Memory B cell (primary cell): ENCODE data around the gene FILIP1L.

Source experiments
- ATAC-seq: fragments of 150-1000 bp; cut with Tn5 transposase; 2 replicates; pipeline ENCODE4 v1.10.0; 2021; ENCODE audit warnings: low read depth, mild to moderate bottlenecking, moderate library complexity
- DNase-seq, 2 donors: peaks; one replicate each; pipeline ENCODE4 v3.0.0; 2022; ENCODE audit warnings: low spot score in 2 of 2
- H3K27ac Mint-ChIP-seq: one replicate; pipeline ENCODE4 v1.8.0; 2022; ENCODE audit warnings: mild to moderate bottlenecking, moderate library complexity, mixed read lengths
- H3K27me3 Mint-ChIP-seq: one replicate; pipeline ENCODE4 v1.8.0; 2022; ENCODE audit warnings: mixed read lengths
- H3K36me3 Mint-ChIP-seq: one replicate; pipeline ENCODE4 v1.8.0; 2022; ENCODE audit warnings: mild to moderate bottlenecking, mixed read lengths
- H3K4me1 Mint-ChIP-seq: one replicate; pipeline ENCODE4 v1.8.0; 2022; ENCODE audit warnings: mixed read lengths
- H3K4me3 Mint-ChIP-seq: one replicate; pipeline ENCODE4 v1.8.0; 2022; ENCODE audit warnings: mild to moderate bottlenecking, moderate library complexity, mixed read lengths
- H3K9me3 Mint-ChIP-seq: one replicate; pipeline ENCODE4 v1.8.0; 2022; ENCODE audit warnings: mixed read lengths

FILIP1L gene

DNA sequence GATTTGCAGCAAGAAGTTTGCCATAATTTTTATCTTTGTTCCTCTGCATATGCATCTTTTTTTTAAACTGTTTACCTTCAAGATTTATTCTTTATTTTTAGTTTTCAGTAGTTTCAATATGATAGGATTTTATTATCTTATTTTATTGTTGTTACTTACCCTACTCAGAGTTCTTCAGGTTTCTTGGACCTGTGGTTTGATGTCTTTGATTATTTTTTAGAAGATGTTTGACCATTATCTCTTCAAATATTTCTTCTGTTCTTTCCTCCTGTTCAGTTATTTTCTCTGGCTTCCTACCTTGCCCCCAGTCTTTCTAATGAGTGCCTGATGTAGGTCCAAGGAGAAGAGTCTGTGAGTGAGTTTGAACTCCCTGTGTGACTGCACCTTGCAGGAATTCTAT lies 137.7 kb downstream of the FILIP1L start:
- DNase-seq (no peak), ATAC-seq (no peak)
- peaks cover 10% of the 10 kb centered on the region for H3K4me1 Mint-ChIP-seq
- H3K27ac Mint-ChIP-seq: no peak overlapping the region
- peaks cover 2% of the 10 kb centered on the region for H3K9me3 Mint-ChIP-seq
- H3K4me3 Mint-ChIP-seq: no peak overlapping the region
- H3K36me3 Mint-ChIP-seq: peaks cover 7% of the 10 kb centered on the region
- no peaks in the 10 kb centered on the region for H3K27me3 Mint-ChIP-seq

DNA sequence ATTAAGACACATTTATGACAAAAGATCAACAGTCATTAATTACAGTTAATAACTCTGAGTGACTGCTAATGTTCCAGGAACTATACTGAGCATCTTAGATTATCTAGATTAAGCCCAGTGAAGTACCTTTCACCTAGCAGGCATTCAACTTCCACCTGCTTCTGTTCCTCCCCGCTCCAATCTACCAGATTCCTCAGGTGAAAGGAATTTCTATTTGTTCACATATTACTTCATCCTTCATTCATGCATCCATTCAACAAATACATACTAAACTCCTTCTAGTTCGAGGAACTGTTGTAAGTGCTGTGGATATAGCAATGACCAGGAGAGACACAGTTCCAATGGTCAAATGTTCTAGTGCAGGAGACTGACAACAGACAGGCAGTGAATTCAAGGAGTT lies 139.3 kb downstream of the FILIP1L start:
- peaks cover 2% of the 10 kb centered on the region for H3K9me3 Mint-ChIP-seq
- H3K4me1 Mint-ChIP-seq: peaks cover 7% of the 10 kb centered on the region
- H3K36me3 Mint-ChIP-seq: peaks cover 7% of the 10 kb centered on the region
- no peaks in the 10 kb centered on the region for H3K27me3 Mint-ChIP-seq
- DNase-seq (no peak), ATAC-seq (no peak)
- no peak overlapping the region for H3K4me3 Mint-ChIP-seq
- no peak overlapping the region for H3K27ac Mint-ChIP-seq

DNA sequence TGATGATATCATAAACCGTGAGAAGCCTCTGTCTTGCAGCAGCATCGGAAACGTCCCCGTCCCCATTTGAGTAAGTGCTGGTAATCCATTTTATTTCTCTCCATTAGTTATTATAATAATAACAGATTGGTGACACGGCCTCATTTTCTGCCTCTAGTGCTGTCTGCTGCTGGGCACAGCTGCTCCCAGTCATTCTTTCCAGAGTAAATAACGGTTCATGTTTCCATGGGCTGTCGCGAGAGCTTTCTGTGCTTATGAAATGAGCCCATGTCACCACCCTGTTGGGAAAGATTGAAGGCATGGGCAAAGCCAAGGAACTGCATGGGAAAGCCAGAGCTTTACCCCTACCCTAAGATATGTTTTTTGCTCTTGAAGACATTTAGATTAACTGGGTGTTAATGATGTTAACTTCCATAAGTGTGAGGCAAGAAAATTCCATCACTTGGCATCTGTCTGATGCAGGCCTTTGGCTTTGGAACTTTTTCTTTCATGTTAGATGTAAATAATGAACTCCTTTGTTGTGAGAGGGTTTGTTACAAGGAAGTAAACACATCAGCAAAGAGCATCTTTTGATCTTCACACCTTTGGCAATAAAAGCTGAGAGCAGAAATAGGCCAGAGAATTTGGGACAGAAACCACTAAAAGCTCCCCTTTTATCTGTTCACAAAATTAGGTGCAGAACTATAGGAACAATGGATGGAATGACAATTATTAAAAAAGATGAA lies 141.8 kb downstream of the FILIP1L start:
- DNase-seq (no peak), ATAC-seq (no peak)
- Mint-ChIP-seq H3K36me3 (peaks cover 13% of the 10 kb centered on the region), H3K9me3 (peaks cover 2% of the 10 kb centered on the region), H3K4me1 (peaks cover 8% of the 10 kb centered on the region), H3K27ac (no peak overlapping the region), H3K27me3 (no peaks in the 10 kb centered on the region), H3K4me3 (no peak overlapping the region)

DNA sequence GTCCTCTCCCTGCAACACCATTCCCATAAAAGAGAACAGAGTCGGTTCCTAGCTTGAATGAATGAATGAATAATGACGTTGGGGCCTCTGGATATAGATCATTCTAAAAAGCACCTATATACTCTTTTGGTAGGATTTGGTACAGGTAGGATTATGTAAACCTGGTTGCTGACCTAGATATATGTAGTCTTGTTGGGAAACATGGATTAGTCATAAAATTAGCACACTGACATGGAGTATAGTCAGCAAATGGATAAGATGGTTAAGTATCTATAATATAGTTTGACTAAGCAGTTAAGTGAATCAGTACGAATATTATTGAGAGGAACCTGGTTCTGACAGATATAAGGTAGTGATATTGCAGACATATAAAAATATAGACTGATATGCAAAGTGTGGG lies 142.5 kb downstream of the FILIP1L start:
- H3K9me3 Mint-ChIP-seq: no peaks in the 10 kb centered on the region
- peaks cover 11% of the 10 kb centered on the region for H3K36me3 Mint-ChIP-seq
- no peak overlapping the region for H3K4me3 Mint-ChIP-seq
- H3K27ac Mint-ChIP-seq: no peak overlapping the region
- ATAC-seq: no peak
- H3K27me3 Mint-ChIP-seq: no peaks in the 10 kb centered on the region
- DNase-seq: no peak
- H3K4me1 Mint-ChIP-seq: peaks cover 8% of the 10 kb centered on the region

DNA sequence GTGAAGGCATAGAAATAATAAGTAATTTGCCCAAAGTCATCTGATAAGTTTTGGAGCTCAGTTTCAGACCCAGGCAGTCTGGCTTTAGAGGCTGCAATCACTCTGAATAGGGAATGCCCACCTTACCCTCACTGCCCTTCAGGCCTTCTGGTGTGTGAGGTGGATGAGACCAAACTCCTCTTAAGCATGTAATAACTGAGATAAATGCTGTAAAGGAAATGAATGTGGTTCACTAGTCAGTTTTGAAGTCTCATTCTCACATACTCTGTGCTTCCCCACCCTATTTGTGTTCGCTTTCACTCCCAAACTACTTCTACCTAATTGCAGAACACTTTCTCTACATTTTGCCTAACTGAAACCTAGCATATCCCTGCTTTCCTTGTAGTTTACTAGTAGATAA lies 144.1 kb downstream of the FILIP1L start:
- no peak for DNase-seq
- no peaks in the 10 kb centered on the region for H3K9me3 Mint-ChIP-seq
- H3K27ac Mint-ChIP-seq: no peak overlapping the region
- H3K4me1 Mint-ChIP-seq: peaks cover 8% of the 10 kb centered on the region
- no peak overlapping the region for H3K4me3 Mint-ChIP-seq
- no peaks in the 10 kb centered on the region for H3K27me3 Mint-ChIP-seq
- ATAC-seq: no peak
- H3K36me3 Mint-ChIP-seq: peaks cover 8% of the 10 kb centered on the region

DNA sequence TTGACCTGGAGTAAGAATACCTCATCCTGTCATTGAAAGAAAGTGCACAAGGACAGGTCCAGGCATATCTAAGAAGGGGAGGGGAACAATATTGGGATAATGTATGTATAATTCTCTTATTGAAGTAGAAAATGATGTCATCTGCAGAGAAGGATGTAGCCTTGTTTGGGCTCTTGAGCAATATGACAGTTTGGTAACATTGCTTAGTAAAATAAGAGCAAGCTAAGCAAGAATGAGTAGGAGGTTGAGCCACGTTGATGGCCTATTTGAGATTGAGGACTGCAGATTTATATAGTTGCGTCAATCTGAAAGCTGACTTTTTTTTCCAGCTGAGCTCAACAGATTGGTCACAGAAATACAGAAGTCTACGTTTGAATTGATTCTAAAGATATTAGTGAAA lies 145.2 kb downstream of the FILIP1L start:
- no peaks in the 10 kb centered on the region for H3K9me3 Mint-ChIP-seq
- H3K36me3 Mint-ChIP-seq: peaks cover 9% of the 10 kb centered on the region
- ATAC-seq: no peak
- H3K27ac Mint-ChIP-seq: no peak overlapping the region
- DNase-seq: no peak
- no peaks in the 10 kb centered on the region for H3K27me3 Mint-ChIP-seq
- H3K4me1 Mint-ChIP-seq: peaks cover 8% of the 10 kb centered on the region
- no peak overlapping the region for H3K4me3 Mint-ChIP-seq

DNA sequence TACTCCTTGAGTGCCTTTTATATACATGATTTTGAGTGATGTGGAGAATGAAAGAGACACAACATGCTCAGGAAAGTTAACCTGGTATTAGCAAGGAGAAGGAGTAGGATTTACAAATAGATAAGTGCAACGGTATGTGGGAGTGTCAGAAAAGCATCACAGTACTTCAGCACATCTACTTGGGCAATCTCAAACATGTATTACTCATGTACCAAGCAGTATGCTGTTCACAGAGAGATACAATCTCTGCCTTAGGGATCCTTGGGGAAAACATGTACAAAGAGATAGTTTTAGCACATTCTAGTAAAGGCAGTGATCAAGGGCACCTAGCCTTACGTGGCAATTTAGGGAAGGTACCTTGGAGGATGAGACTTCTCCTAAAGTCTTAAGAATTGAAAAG lies 146.5 kb downstream of the FILIP1L start:
- H3K27me3 Mint-ChIP-seq: no peaks in the 10 kb centered on the region
- H3K27ac Mint-ChIP-seq: no peak overlapping the region
- peaks cover 14% of the 10 kb centered on the region for H3K36me3 Mint-ChIP-seq
- H3K9me3 Mint-ChIP-seq: no peaks in the 10 kb centered on the region
- DNase-seq (no peak), ATAC-seq (no peak)
- peaks cover 8% of the 10 kb centered on the region for H3K4me1 Mint-ChIP-seq
- H3K4me3 Mint-ChIP-seq: no peak overlapping the region

DNA sequence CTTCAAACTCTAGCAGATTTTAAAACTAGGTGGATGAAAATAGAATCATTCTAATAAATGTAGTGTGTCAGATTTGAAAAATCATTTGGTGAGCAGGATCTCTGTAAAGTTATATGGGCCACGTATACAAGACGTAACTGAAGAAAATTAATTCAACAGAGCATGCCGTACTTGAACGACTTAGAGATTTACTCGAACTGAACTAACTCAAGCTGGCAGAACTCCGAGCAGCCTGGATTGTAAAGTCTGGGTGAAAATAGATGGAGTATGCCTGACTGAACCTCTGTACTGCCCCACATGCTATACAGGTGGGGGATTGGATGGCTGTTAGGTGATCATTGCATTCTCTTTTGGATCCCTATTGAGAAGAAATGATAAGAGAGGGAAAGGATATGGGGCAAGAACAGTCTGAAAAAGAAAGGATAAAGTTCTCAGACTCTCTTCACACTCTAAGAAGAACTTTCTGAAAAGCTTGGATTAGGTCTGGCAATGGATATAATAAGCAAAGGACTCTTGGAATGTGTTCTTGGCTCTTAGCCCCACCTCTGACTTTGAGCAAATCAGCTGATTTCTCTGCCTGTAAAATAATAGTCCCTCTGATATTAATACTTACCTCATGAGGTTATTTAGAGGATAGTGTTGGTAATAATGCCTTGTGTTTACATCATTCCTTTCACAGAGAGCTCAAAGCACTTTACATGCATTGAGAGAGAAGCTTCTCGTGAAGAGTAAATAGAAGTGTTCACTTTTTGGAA lies 147.5 kb downstream of the FILIP1L start:
- no peak overlapping the region for H3K4me3 Mint-ChIP-seq
- DNase-seq: no peak

DNA sequence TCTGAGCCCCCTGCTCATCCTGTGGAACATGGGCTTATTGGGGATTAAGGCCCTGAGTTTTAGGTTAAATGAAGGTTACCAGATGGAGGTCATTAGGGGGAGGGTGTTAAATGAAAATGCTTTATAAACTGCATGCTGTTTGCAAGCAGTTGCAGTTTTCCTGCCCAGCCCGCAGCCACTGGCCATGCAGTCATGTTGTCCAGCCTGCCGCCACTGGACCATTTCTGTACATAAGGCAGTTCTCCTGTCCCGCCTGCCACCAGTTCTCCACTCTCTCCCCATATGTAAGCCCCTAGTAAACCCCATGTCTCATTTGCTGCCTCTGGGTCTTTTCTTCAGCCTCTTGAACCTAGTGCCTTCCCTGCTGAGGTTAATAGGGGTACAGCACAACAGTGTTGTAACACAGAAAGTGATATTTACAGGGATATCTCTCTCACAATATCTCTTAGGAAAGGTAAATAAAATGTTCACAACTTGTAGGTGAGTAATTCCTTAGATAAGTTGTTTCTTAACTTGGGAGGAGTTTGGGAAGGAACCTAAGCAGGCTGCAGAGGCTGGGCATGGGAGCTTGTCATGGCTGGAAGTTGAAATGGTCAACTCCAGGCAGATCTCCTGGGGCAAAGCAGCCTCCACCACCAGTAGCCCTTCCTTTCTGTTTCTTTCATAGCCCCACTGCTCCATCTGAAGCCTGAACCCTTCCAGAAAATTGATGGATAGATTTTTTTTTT lies 148.5 kb downstream of the FILIP1L start:
- Mint-ChIP-seq H3K27ac (no peak overlapping the region), H3K4me3 (no peak overlapping the region), H3K27me3 (no peaks in the 10 kb centered on the region), H3K4me1 (peaks cover 12% of the 10 kb centered on the region), H3K9me3 (no peaks in the 10 kb centered on the region), H3K36me3 (peaks cover 19% of the 10 kb centered on the region)
- ATAC-seq (no peak), DNase-seq (no peak)

More for the DNA sequence above, 147.5 kb downstream of the FILIP1L start:
- peaks cover 11% of the 10 kb centered on the region for H3K4me1 Mint-ChIP-seq
- no peak overlapping the region for H3K27ac Mint-ChIP-seq
- H3K9me3 Mint-ChIP-seq: no peaks in the 10 kb centered on the region
- H3K36me3 Mint-ChIP-seq: peaks cover 17% of the 10 kb centered on the region
- no peaks in the 10 kb centered on the region for H3K27me3 Mint-ChIP-seq
- ATAC-seq: no peak

DNA sequence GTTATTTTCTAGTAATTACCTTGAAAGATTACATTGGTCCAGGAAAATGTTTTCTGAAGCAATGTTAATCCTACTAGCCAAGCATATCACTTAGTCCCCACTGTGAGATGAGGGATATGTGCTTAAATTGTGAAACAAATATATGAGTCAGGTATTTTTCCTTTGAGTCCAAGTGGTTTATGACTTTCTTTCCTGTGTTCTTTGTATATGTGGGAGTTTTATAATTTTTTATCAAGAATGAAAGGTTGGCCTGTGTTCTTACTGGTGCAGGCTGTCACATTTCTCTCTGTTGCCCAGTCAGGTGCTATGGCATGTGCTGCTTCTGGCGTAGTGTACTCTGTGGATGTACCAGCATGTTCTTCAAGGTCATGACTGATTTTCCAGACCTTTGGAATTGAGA lies 149.2 kb downstream of the FILIP1L start:
- Mint-ChIP-seq H3K36me3 (peaks cover 19% of the 10 kb centered on the region), H3K27ac (no peak overlapping the region), H3K4me1 (peaks cover 12% of the 10 kb centered on the region), H3K27me3 (no peaks in the 10 kb centered on the region), H3K4me3 (no peak overlapping the region), H3K9me3 (no peaks in the 10 kb centered on the region)
- no peak for ATAC-seq
- DNase-seq: no peak

DNA sequence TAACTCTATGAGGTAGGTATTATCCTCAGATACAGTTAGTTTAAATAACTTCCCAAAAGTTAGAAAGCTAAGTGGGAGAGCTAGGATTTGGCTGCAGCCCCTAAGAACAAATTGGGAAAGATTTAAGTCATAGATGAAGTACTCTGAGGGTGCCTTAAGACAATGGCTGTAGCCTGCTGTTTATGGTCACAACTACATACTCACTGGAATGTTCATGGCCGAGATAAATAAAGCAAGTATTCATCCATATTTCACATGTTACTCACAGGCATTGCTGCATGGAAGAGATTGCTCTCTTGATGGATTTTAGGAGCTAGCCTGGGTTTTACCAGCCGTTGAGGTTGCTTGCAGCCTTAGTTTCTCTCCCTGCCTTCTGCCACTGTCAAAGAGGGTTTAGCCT lies 151.6 kb downstream of the FILIP1L start:
- ATAC-seq: no peak
- Mint-ChIP-seq H3K27ac (no peak overlapping the region), H3K4me1 (peaks cover 9% of the 10 kb centered on the region), H3K9me3 (no peaks in the 10 kb centered on the region), H3K36me3 (peaks cover 13% of the 10 kb centered on the region), H3K27me3 (no peaks in the 10 kb centered on the region), H3K4me3 (no peak overlapping the region)
- DNase-seq: no peak

DNA sequence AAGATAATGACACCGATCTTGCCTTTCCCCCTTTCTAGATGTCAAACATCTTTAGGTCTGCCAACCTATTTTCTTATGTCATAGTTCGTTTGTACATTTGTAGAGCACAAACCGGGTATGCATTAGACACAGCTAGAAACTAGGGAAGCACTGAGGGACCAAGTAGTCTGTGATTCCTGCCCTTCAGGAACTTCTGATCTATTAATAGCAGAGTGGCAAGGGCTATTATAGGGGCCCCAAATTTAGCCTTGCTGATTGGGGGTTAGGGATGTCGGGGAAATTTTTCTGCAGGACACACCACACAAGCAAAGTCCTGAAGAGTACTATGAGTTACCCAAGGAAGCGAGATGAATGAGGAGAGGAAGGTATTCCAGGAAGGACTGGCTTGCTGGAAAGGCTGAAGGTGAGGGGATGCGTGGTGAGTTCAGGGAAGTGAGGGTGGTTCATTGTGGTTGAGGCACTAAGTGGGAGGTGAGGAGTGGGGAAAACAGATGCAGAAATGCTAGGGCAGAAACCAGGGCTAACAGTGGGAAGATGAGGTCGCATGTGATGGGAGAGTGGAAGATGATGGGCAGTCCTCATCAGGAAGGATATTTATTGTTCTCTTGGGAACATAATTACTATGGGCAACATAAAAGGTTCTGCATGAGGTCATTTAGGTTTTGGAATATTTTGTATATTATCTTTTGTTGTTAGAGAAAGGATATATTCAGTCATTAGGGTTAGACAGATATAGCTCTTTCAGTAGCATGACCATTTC lies 152.4 kb downstream of the FILIP1L start:
- Mint-ChIP-seq H3K4me1 (peaks cover 9% of the 10 kb centered on the region), H3K4me3 (no peak overlapping the region), H3K36me3 (peaks cover 11% of the 10 kb centered on the region), H3K27ac (no peak overlapping the region), H3K27me3 (no peaks in the 10 kb centered on the region), H3K9me3 (no peaks in the 10 kb centered on the region)
- ATAC-seq: no peak
- DNase-seq: no peak

DNA sequence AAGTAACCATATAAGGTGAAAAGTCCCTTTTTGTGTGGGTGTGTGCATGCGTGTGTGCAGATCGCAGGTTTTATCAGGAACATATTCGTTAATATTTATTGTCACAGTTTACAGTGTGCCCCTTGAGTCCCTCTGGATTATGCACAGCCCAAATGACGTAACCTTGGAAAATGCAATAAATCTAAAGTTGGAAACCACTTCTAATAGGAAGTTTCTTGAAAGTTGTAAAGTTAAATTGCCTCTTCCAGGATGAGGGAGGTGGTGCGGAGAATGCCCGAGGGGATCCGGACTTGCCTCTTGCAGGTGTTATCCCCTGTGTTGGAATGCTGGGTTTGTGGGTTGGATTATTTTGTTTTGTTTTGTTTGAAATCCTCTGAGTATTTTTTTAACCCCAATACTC lies 153.4 kb downstream of the FILIP1L start:
- no peak overlapping the region for H3K4me3 Mint-ChIP-seq
- peaks cover 14% of the 10 kb centered on the region for H3K36me3 Mint-ChIP-seq
- H3K9me3 Mint-ChIP-seq: no peaks in the 10 kb centered on the region
- H3K4me1 Mint-ChIP-seq: peaks cover 12% of the 10 kb centered on the region
- DNase-seq (no peak), ATAC-seq (no peak)
- no peaks in the 10 kb centered on the region for H3K27me3 Mint-ChIP-seq
- no peak overlapping the region for H3K27ac Mint-ChIP-seq
